GM18907 (cell line): ENCODE data around the gene OR5W2.
"Not testable (repeated sequence)": the region's sequence is repeated elsewhere in the genome, so short reads cannot be mapped to it uniquely, and the experiment has no call there.

Source experiments
- ATAC-seq: cut with Tn5 transposase; IDR thresholded peaks from one replicate; pipeline ENCODE4 v1.9.1; 2021; ENCODE audit warnings: mild to moderate bottlenecking, moderate library complexity; ENCODE audit not compliant: unreplicated experiment

OR5W2 gene

DNA sequence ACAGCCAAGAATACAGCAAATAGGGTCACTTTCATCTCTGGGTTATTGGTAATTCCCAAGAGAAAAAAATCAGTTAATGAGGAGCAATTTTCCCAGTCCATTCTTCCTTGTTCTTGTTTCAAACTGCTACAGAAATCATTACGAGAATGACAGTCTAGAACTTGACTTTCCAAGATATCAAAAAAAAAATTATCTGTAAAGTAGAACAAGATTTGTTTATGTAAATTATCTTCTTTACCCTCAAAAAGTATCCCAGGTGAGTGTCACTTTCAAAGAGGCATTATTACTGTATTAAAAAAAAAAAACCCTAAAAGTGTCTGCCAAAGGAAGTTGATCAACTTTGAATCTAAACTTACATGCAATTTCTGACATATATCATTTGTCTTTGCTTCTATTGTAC is at the start of gene OR5W2:
TSS of gene OR5W2 (minus strand) at position 101 of the 400 bp plus-strand sequence. CDS start at position 101, 0 bp downstream.
- ATAC-seq, result no peak

DNA sequence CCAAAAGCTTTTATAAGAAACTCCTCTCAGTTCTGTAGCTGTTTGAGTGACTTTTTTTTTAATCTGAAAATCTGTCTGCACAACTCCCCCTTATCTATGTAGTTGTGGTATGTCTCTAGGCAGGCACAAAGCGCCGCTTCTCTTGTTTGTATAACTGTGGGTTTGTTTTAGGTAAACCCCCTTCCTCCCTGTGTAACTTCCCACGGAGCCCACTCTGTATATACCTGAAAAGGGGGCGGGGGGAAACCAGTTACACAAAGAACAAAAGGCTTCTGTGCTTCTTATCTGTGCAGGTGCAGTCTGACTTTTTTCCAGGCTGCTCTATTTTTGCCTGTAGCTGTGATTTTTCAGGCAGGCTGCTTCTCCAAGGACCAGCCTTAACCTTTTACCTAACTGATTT is 42.1 kb upstream of the OR5W2 start:
- no peak for ATAC-seq

DNA sequence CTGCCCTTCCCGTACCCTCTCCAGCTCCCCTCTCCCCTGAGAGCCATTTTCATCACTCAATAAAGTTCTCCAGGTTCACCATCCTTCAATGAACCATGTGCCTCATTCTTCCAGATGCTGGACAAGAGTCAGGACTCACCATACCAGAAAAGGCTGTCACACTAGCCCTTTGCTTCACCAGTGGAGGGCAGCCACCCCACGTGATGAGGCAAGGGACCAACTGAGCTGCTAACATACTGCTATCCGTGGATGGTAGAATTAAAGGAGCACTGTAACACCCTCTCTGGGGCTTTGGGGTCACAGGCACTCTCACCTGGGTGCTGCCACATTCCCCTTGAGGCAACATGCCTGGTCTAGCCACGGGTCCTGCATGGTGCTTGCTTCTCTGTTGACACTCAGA is 34.9 kb upstream of the OR5W2 start:
- no peak for ATAC-seq

DNA sequence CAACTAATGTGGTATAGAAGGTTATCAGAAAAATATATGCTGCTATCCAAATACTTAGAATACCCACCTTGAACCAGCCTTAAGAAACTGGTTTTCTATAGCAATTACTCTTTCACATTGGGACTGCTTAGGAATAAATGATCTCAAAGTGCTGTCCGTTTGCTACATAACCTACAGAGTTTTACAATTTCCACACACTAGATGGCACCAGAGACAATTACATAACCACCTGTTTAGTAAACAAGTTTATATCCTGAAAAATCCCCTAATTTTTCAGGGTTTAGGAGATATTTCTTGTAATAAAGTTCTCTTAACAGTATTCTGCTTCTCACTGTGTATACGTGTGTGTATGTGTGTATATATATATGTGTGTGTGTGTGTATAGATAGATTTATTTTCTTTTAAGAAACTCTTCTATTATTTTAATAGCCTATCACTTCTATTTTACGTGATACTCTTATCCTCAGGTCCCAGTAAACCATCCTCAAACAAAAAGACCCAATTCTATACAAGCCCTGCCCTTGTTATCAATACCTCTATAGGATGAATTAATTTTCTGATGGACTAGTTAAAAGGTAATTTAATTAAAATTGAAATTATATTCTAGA is 28.5 kb upstream of the OR5W2 start:
- no peak for ATAC-seq

DNA sequence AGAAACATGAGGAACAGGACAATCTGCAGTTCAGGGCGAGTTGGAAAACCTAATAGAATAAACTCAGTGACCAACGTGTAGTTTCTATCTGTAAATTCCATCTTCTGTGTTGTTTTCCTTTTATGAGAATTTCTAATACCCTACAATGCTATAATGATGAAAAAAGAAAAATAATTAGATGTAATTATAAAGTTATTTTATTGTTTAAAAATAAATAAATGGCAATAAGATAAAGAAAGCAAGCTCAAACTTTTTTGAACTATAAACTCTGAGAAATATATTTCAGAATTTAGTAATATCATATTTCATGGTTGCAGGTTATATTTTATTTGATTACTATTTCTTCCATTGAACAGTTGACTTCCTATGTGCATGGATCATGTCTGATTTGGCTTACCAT is 21.9 kb upstream of the OR5W2 start, which contains the start of gene OR5I1:
TSS of gene OR5I1 (minus strand) at position 101 of the 400 bp plus-strand sequence. CDS start at position 101, 0 bp downstream.
- ATAC-seq, result no peak

DNA sequence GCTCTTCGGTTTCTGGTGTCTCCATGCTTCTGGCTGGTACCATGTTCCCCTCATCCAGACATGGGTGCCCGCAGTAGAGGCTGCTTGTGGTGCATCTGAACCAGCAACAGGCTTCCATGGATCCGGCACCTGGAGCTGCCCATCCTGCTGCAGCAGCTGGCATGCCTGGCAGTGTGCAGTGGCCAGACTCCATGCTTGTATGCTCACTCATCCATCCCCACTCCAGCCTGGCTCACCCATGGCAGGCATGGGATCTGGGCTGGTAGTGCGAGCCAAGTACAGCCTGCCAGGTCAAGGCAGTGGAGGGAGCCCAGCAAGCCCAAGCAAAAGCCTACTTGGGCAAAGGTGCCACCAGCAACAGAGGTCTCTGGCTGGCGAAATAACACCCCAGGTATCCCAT is 6.2 kb upstream of the OR5W2 start:
- no peak for ATAC-seq

DNA sequence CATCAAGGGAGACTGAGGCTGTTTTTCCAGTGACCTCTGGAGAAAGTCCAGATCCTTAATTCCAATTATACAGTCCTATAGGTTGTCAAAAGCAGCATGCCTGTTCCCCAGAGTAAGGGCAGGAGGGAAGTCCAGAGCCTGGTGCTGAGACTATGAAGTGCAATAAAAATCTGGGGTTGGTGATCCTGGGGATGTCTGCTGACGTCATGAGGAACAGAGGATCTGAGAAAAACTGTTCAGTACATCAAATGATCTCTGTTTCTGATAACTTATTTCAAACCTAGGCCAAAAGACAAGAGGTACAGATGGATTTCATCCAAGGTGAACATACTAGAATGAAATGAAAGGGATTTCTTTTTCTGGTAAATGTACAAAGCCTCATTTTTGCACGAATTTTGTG is 12.1 kb downstream of the OR5W2 start:
- ATAC-seq, result no peak

DNA sequence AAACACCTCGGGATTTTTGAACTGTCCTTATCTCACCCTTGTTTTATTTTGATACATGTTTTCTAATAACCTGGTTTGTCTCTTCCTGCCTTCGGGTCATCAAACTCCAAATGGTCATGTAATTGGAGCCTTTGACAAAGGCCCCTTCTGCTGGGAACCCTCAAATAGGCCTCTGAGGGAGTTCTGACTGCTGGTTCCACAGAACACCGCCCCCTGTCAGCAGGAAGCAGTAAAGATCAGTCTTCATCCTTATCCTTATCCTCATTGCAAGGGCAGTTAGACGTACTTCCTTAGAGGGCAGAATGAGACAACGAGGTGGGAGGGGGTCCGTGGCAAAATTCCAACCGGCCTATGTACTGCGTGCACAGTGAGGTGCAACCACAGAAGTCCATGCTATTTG is 19.2 kb downstream of the OR5W2 start:
- no peak for ATAC-seq

DNA sequence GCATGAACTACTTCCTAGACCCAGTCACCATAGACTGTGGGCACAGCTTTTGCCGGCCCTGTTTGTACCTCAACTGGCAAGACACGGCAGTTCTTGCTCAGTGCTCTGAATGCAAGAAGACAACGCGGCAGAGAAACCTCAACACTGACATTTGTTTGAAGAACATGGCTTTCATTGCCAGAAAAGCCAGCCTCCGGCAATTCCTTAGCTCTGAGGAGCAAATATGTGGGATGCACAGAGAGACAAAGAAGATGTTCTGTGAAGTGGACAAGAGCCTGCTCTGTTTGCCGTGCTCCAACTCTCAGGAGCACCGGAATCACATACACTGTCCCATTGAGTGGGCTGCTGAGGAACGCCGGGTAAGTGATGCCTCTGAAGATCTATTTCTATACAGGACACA is 28.9 kb downstream of the OR5W2 start:
- ATAC-seq, result not testable (repeated sequence)

DNA sequence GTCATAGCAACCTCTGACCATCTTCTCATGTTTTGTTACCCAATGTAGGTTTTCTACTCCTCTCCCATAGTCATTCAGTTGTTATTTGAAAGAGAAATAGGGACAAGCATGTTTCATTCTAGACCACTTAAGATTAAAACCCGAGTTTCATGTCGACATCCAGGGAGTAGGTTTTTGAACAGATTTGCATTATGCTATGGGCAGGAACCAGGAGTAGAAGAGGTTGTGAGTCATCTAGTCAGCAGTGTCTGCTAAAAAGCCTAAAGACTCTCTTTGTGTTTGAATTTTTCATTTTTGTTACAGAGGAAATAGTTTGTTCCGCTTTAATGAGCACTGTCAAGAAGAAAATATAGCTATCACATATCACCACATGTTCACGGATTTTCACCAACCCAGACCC is 29.4 kb downstream of the OR5W2 start:
- ATAC-seq, result not testable (repeated sequence)

DNA sequence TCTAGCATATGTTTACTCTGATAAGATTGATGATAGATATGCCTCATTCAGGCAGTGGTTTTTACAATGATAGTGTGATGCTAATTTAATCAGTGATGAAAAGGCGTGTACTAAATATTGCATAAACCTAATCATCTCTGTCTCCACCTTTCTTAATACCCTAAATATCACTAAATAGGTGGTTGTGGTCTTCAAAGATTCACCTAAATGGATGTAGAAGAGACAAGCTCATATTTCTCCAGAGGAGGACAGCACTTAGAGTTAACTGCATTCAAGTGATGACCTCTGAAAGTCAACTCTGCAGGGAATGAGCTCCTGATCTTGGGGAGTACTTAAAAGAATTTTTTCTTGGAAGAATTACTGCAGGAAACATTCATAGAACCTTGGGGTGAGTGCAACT is 31.4 kb downstream of the OR5W2 start, which contains the start of gene TRIM51:
TSS of gene TRIM51 (plus strand) at position 301 of the 400 bp plus-strand sequence. CDS start 2,132 bp downstream, outside the sequence.
- ATAC-seq, result not testable (repeated sequence)

DNA sequence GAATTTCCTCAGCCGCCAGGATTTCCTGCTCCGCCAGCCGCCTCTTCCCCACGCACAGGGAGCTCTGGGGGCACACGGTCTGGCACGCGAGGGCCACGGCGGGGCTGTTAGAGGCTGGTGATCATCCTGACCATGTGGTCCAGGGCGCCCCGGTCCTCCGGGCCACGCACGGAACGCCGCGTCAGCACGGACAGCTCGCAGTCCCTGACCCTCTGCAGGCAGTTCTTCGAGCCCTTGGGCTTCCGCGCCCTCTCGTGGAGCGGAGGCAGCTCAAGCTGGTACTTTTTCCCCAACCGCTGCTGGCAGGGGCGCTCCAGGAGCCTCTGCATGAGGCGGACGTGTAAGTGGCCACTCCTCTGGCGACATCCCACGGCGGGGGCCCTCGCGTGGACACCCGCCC is 41.2 kb downstream of the OR5W2 start:
- not testable (repeated sequence) for ATAC-seq

DNA sequence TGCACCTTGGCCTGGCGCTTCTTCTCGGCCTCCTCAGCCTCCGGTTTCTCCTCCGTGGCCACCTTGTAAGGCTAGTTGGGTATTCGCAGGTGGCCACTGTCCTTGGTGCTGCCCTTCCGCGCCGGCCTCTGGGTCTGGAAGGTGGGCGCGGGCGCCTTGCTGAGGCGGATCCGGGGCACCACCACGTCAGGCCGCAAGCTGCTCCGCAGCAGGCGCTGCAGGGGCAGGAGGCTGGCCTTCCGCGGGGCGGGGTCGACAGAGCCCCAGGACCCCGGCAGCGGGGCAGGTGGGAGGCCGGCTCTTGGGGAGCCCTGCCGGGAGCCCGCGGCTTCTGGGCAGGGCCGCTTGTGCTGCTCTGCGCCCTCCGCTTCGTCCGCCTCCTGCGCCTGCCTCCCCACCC is 41.7 kb downstream of the OR5W2 start:
- ATAC-seq, result not testable (repeated sequence)

DNA sequence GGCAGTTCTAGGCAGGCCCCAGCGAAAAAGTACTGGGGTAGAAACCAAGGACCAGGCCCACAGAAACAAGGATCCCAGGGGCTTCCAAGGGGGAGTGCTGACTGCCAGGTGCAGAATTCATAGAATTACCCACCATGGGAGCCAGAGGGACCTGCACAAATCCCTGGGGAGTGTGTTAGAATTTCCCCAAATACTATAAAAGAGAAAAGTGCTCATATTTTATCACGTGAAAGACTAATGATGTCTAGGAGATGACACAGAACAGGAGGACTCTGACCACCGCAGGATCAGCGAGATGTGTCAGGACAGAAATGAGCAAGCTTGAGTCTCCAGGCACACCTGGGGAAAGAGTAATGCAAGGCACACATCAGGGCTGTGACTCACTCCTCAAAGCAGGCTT is 47.0 kb downstream of the OR5W2 start:
- ATAC-seq, result not testable (repeated sequence)
